HK-2 (cell line): Measurements from ENCODE around the gene HINT3.
"Not testable (repeated sequence)": the region's sequence is repeated elsewhere in the genome, so short reads cannot be mapped to it uniquely, and the experiment has no call there.

Experiments used
- DNase-seq: peaks from one replicate; pipeline ENCODE4 v3.0.0-alpha.2; 2018; ENCODE audit not compliant: unreplicated experiment

The HINT3 gene

GRCh38 chr6:125995972-125996580 lies 39.5 kb downstream of the HINT3 start:
- peak; percentile 63 for DNase-seq

GRCh38 chr6:126002755-126003679 lies 46.4 kb downstream of the HINT3 start:
- no peak for DNase-seq

GRCh38 chr6:126007800-126008199 lies 51.2 kb downstream of the HINT3 start:
- DNase-seq: no peak

- no peak for DNase-seq
Measured at GRCh38 chr6:126010040-126010439, 53.5 kb downstream of the HINT3 start.

DNA sequence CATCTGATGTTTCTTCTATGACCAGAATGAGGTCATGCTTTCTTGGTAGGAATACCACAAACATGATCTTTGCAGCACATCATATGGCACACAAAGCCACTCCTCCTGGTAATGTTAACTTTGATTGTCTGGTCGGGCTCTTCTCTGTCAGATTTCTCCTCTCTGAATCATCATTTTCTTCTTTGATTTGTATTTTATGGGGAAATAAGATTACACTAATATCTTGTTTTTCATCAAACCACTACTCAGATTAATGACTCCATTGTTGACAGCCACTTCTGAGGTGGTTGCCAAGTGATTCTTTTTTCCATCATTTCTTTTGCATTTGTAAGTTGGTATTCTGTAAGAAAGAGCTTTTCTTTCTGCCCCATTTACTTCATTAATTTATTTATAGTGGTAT lies 59.3 kb downstream of the HINT3 start:
- no peak for DNase-seq

DNA sequence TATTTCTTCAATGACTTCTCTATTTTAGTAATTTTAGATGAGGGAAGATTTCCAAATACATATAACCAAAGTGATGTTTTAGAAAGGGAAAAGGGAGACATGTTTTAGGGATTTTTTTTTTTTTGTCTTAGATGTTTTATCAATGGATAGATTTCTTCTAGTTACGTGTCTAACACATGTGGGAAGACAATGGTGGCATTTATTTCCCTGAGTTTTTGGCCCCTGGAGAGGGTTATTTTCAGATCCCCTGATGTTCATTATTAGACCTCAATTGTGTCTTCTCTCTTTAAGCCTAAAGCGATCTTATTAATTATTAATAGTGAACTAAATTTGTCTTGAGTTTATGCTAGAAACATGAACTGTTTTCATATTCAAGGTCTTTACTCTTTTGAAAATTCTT lies 60.0 kb downstream of the HINT3 start:
- DNase-seq: no peak

GRCh38 chr6:126017668-126018067 lies 61.1 kb downstream of the HINT3 start:
- DNase-seq: no peak

GRCh38 chr6:126020305-126021050 lies 63.9 kb downstream of the HINT3 start:
- no peak for DNase-seq

DNA sequence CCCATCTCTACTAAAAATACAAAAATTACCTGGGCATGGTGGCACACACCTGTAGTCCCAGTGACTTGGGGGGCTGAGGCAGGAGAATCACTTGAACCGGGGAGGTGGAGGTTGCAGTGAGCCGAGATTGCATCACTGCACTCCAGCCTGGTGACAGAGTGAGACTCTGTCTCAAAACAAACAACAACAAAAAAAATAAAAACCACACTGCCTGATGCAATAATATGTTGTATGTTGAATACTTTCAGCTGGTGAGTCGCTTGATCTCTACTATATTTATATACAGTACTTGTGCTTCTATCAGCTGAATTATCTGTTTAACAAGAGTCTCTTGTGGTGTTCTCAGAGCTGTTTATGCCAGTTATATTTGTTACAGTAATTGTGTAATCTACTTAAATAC lies 66.9 kb downstream of the HINT3 start:
- not testable (repeated sequence) for DNase-seq

DNA sequence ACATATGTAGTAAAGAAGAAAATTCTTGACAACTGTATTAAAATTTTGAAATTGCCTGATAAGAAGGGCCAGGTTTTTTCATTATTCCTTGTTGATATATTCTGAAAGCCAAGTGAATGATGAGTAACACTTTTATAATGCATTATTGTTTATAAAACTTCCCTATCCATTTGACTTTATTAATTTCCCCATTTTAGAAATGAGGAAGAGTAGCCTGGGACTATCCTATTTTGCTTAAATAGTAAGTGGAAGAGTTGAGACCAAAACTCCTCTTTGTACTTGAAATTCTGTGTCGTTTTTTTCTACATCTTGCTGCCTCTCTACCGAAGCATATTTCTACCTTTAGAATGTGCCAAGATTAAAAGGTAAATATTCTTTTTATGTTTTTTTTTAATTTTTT lies 69.4 kb downstream of the HINT3 start:
- DNase-seq: no peak

DNA sequence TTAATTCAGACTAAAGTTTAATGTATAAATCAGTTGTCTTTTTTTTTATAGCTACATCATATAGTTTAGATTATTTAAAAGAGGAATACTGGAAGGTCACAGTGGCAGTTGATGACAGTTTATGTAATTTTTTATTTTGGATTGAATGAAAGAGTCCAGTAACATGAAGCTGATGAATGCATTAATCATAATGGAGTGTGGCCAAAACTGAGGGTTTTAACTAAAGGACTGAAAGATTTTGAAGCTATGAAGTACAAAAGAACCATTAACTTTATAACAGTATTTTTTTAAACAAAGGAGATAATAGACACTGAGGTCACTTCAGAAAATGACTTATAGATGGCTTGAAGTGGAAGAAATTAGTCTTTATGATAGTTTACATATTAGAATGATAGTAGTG lies 71.0 kb downstream of the HINT3 start:
- DNase-seq: no peak
